Esophagus (tissue), 2 donors: ENCODE measurements around the gene PRDM8. TPM values are rescaled to one million over a fixed set of nuclear protein-coding genes. Genes with fewer than 3 reads are reported as not detected.
"Not testable (repeated sequence)": the region's sequence is repeated elsewhere in the genome, so short reads cannot be mapped to it uniquely, and the experiment has no call there.

Experiments used
- H3K27ac ChIP-seq, 2 donors: one replicate each; pipeline ENCODE4 v1.5.1; 2013; ENCODE audit warnings: low read depth in 2 of 2, mild to moderate bottlenecking in 2 of 2, inconsistent platforms in 1 of 2, low read length in 1 of 2, moderate library complexity in 1 of 2
- H3K27me3 ChIP-seq, 2 donors: one replicate each; pipeline ENCODE4 v1.6.1; 2013; ENCODE audit warnings: low read length in 2 of 2, control low read depth in 1 of 2, mild to moderate bottlenecking in 1 of 2; ENCODE audit not compliant: insufficient read depth in 2 of 2, control insufficient read depth in 1 of 2
- H3K36me3 ChIP-seq, 2 donors: one replicate each; pipeline ENCODE4 v1.6.1; 2013; ENCODE audit warnings: low read length in 1 of 2; ENCODE audit not compliant: control insufficient read depth in 2 of 2, insufficient read depth in 2 of 2
- H3K4me1 ChIP-seq, 2 donors: one replicate each; pipeline ENCODE4 v1.6.1; 2013; ENCODE audit warnings: low read length in 1 of 2; ENCODE audit not compliant: control insufficient read depth in 2 of 2, insufficient read depth in 2 of 2
- H3K4me3 ChIP-seq, 2 donors: one replicate each; pipeline ENCODE4 v1.5.1; 2013; ENCODE audit warnings: low read length in 2 of 2, mild to moderate bottlenecking in 2 of 2, low read depth in 1 of 2, moderate library complexity in 1 of 2
- H3K9me3 ChIP-seq, 2 donors: one replicate each; pipeline ENCODE4 v1.6.1; 2013; ENCODE audit warnings: mild to moderate bottlenecking in 2 of 2, low read depth in 1 of 2, low read length in 1 of 2, moderate library complexity in 1 of 2; ENCODE audit not compliant: control insufficient read depth in 2 of 2, insufficient read depth in 1 of 2
- WGBS, 2 donors: extraction: QIAGEN DNeasy Blood & Tissue Kit; methylation state at CpG; one replicate each; pipeline ENCODE4 v1.1.7; 2013; 5-methylcytosine and 5-hydroxymethylcytosine counted together
- polyA plus RNA-seq, 2 donors: library from polyadenylated mRNA; stranded (reverse); fragments of 200-250 nt; gene quantifications; one replicate each; pipeline ENCODE4 v1.2.3, GENCODE V29; 2013
- donor health status: healthy with polysubstance abuse.
- donor health status: Bipolar disorder and iron deficiency.

The PRDM8 gene
- polyA plus RNA-seq, 2 donors = 1.2 to 1.5 TPM

DNA sequence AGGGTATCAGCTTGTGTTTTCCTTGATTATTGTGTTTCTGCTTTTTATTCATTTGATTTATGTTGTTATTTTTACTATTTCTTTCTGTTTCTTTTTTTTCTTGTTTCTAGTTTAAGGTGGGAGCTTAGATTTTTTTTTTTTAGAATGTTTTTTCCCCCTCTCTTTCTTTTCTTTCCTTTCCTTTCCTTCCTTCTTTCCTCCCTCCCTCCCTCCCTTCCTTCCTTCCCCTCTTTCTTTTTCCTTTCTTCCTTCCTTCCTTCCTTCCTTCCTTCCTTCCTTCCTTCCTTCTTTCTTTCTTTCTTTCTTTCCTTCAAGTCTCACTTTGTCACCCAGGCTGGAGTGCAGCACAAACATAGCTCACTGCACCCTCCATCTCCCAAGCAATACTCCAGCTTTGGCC is 31.4 kb upstream of the PRDM8 start:
- H3K36me3 ChIP-seq = no peaks in the 10 kb centered on the region
- no peaks in the 10 kb centered on the region for H3K9me3 ChIP-seq
- H3K4me1 ChIP-seq = no peaks in the 10 kb centered on the region
- H3K4me3 ChIP-seq = no peak overlapping the region
- no peak overlapping the region for H3K27ac ChIP-seq
- H3K27me3 ChIP-seq = no peaks in the 10 kb centered on the region

DNA sequence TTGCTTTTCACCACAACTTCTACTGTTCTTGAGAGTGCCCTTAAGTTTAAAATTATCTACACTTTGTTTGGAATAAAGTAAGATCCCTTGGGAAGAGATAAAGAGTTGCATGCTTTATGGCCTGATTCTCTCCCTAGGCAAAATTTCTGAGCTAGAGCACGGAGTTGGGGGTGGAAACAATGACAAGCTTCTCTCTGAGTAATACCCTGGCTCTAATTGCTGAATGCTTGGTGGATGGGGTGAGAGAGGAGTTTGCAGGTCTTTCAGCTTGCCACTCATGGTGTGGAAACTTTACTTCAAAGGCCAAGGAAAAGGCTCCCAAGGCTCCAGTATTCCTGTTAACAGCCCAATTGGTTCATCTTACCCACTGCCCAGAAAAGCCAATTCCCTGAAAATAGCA is 26.1 kb upstream of the PRDM8 start:
- H3K27ac ChIP-seq = no peak overlapping the region
- peaks cover 0 to 2% of the 10 kb centered on the region in 2 donors for H3K27me3 ChIP-seq
- WGBS, 2 donors = 63 to 68% methylated on average over 1 of the region's 1 CpG
- no peak overlapping the region for H3K4me3 ChIP-seq
- H3K36me3 ChIP-seq = no peaks in the 10 kb centered on the region
- no peaks in the 10 kb centered on the region for H3K4me1 ChIP-seq
- H3K9me3 ChIP-seq = no peaks in the 10 kb centered on the region

DNA sequence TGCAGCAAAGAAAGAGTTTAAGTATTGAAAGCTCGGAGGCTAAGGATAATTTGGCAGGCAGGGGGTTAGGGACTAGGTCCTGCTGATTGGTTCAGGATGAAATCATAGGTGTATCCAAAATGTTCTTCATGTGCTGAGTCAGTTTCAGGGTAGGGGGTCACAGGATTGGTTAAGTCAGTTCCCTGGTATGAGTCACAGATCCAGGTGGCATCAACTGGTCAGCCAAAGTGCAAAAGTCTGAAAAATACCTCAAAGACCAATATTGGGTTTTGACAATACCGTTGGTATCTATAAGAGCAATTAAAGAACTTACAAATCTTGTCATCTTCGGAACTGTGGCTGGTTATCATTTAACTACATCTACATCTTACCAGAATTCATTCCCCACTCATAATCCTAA is 25.6 kb upstream of the PRDM8 start:
- Histone ChIP-seq H3K4me3 (no peak overlapping the region), H3K27me3 (peaks cover 0 to 2% of the 10 kb centered on the region in 2 donors), H3K4me1 (no peaks in the 10 kb centered on the region), H3K9me3 (no peaks in the 10 kb centered on the region), H3K36me3 (no peaks in the 10 kb centered on the region), H3K27ac (no peak overlapping the region)
- WGBS, 2 donors = 74 to 79% methylated on average over 3 of the region's 3 CpGs

DNA sequence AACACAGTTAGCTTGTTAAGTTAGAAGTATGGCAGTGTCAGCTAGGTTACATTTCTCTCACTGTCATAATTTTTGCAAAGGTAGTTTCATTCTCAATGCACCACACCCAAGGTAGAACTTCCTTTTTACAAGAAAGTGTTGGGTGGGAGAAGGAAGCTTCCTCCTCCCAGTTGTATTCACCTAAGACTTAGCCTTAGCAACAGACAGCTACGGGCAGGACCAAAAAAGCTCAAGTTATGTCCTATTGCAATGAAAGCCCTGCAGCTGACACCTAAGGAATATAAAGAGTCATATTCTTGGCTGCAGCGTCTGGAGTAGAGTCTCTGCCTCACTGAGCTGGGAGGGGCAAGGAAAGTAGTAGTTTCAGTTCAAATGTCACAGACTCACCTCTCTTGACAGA is 25.1 kb upstream of the PRDM8 start:
- Histone ChIP-seq H3K27me3 (peaks cover 0 to 2% of the 10 kb centered on the region in 2 donors), H3K27ac (peak overlapping the region in 1 of 2 donors; percentile 22)
- WGBS, 2 donors = 51 to 52% methylated on average over 2 of the region's 2 CpGs

DNA sequence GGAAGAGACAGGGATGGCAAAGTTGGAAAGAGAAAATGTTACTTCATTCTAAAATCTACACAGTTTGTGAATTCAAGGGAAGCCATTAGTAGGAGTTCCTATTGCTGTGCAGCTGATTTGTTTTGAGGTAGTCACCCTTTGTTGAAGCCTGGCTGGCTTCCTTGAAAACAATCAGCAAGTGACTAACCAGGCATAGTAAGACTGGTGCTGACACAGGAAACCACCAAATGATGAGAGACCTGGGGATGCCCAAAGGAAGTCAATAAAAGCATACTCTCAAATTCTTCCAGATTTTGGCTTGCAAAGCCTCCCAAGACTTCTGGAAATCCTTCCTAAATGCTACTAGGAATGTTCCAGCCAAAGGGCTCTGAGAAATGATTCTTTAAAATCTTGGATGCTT is 23.9 kb upstream of the PRDM8 start:
- Histone ChIP-seq H3K27ac (no peak overlapping the region), H3K4me1 (no peaks in the 10 kb centered on the region)

More for the DNA sequence above, 25.1 kb upstream of the PRDM8 start:
- Histone ChIP-seq H3K36me3 (no peaks in the 10 kb centered on the region), H3K9me3 (no peaks in the 10 kb centered on the region), H3K4me3 (no peak overlapping the region), H3K4me1 (no peaks in the 10 kb centered on the region)

DNA sequence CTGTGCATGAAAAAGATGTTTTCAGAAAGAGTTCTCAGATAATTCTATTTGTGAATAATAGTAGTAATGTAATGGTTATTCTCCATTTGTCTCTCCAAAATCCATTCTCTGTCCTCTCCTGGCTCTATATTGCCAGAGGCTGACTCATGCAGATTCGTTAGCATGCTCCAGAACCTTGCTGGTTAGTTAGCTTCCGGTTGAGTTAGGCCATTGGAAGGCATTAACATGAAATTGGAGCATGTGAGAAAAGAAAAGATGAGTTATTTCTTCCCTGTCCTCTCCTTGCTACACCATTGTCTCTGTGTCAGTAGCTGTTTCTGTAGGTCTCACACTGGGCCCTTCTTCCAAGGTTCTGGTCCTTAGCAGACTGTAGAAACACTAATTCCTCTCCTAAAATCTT is 23.5 kb upstream of the PRDM8 start:
- 60 to 70% methylated on average over 2 of the region's 2 CpGs for WGBS, 2 donors
- H3K27ac ChIP-seq = no peak overlapping the region

More for the DNA sequence above, 23.9 kb upstream of the PRDM8 start:
- Histone ChIP-seq H3K4me3 (no peak overlapping the region), H3K36me3 (no peaks in the 10 kb centered on the region), H3K9me3 (no peaks in the 10 kb centered on the region), H3K27me3 (peaks cover 0 to 2% of the 10 kb centered on the region in 2 donors)

DNA sequence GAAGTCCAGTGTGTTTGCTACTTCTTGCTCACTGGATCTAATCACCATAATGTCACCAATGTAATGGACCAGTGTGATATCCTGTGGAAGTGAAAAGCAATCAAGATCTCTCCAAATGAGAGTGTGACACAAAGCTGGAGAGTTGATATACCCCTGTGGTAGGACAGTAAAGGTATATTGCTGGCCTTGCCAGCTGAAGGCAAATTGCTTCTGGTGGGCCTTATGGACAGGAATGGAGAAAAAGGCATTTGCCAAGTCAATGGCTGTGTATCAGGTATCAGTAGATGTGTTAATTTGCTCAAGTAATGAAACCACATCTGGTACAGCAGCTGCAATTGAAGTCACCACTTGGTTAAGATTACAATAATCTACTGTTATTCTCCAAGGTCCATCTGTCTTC is 19.5 kb upstream of the PRDM8 start:
- not testable (repeated sequence) for H3K36me3 ChIP-seq

More for the DNA sequence above, 23.5 kb upstream of the PRDM8 start:
- Histone ChIP-seq H3K36me3 (no peaks in the 10 kb centered on the region), H3K27me3 (peaks cover 0 to 2% of the 10 kb centered on the region in 2 donors), H3K9me3 (no peaks in the 10 kb centered on the region), H3K4me1 (no peaks in the 10 kb centered on the region), H3K4me3 (no peak overlapping the region)

DNA sequence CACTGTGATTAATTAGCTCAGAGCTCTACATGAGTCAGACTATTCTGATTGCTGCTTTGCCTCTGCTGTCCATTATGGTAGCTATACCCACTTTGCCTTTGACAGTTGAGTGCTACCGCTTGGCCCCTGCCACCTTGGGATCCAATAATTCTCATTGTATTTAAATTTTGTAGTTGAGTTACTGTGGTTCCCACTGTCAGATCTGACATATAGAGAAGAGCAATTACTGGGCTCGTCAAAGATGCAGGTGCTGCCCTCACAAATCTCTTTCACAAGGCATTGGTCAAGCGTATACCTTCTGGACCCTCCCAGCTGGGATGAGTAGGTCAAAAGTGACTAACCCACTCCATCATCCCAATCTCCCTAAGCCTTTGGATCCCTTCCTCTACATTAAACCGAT is 18.3 kb upstream of the PRDM8 start:
- Histone ChIP-seq H3K27ac (no peak overlapping the region), H3K36me3 (no peaks in the 10 kb centered on the region), H3K4me1 (peaks cover 0 to 5% of the 10 kb centered on the region in 2 donors), H3K27me3 (no peaks in the 10 kb centered on the region), H3K9me3 (no peaks in the 10 kb centered on the region), H3K4me3 (no peak overlapping the region)
- WGBS, 2 donors = 89 to 90% methylated on average over 4 of the region's 4 CpGs

More for the DNA sequence above, 19.5 kb upstream of the PRDM8 start:
- H3K27me3 ChIP-seq, H3K9me3 ChIP-seq, H3K4me1 ChIP-seq, H3K4me3 ChIP-seq, H3K27ac ChIP-seq: not testable (repeated sequence)

DNA sequence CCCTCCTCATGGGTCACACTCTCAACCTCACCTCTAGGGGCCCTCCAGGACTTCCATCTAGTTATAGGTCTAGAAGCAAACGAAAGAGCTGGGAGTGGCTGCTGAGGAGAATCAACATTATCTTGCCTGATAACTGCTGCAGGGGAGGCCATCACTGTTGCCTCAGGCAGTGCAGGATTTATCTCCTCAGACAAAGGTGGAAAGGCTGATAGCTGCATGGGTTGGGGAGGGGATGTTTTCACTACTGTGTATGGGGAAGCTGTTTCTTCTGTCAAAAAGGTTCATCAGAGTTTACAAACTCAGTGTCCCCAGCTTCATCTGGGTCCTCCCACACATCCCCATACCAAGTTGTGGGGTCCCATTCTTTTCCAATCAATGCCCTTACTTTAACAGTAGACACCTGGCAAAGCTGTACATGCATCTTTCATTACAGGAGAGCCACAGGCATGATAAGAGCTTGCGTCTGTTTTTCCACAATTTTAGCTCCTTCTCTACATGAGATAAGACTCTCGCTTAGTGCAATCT is 17.6 kb upstream of the PRDM8 start:
- H3K36me3 ChIP-seq = no peaks in the 10 kb centered on the region
- WGBS, 2 donors = 84 to 90% methylated on average over 3 of the region's 3 CpGs

DNA sequence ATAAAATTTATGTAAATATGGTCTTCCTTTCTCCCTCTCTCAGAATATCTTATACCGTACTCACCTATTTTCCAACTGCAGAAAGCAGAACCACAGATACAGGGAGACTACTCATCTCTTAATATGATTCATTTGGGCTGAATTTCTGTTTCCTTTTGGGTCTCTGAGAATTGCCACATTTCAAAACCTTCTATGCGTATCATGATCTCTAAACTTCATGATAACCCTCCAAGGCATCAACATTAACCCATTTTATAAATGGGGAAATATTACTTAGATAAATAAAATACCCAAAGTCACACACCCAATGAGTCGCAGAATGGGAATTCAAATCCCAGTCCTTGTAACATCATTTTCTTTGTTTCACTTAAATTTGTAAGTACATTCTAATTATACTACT is 16.6 kb upstream of the PRDM8 start:
- no peak overlapping the region for H3K27ac ChIP-seq
- H3K9me3 ChIP-seq = no peaks in the 10 kb centered on the region
- H3K4me3 ChIP-seq = no peak overlapping the region
- peaks cover 0 to 14% of the 10 kb centered on the region in 2 donors for H3K4me1 ChIP-seq
- peaks cover 0 to 3% of the 10 kb centered on the region in 2 donors for H3K27me3 ChIP-seq
- WGBS, 2 donors = 74 to 79% methylated on average over 3 of the region's 3 CpGs
- no peaks in the 10 kb centered on the region for H3K36me3 ChIP-seq

More for the DNA sequence above, 17.6 kb upstream of the PRDM8 start:
- Histone ChIP-seq H3K27me3 (no peaks in the 10 kb centered on the region), H3K4me3 (no peak overlapping the region), H3K27ac (no peak overlapping the region), H3K4me1 (peaks cover 0 to 11% of the 10 kb centered on the region in 2 donors), H3K9me3 (no peaks in the 10 kb centered on the region)
